ENCODE results near the gene DPYSL3. TPM values are rescaled to one million over a fixed set of nuclear protein-coding genes. Genes with fewer than 3 reads are reported as not detected.

DPYSL3 gene
- total RNA-seq, 1 donor: 161 TPM

- H3K4me3 ChIP-seq (ENCODE audit: low read depth, low read length): no peak overlapping the region
- no peak for TF ChIP-seq CTCF (IDR thresholded peaks at IDR 0.05; ENCODE audit: insufficient read depth, low read depth, low read length)
- DNase-seq (ENCODE audit: low read depth): no peak
Observed at GRCh38 chr5:147340941-147341340, 168.9 kb downstream of the DPYSL3 start.

Small RNAs within 50 kb of the gene (small RNA-seq; reads per million reads assigned to genes)
- not detected for gene AC011373.1
